ENCODE data around the gene TAAR5. TPM values are rescaled to one million over a fixed set of nuclear protein-coding genes. Genes with fewer than 3 reads are reported as not detected.

TAAR5 gene
- polyA plus RNA-seq, 1 donor from 2014 or later = not detected

DNA sequence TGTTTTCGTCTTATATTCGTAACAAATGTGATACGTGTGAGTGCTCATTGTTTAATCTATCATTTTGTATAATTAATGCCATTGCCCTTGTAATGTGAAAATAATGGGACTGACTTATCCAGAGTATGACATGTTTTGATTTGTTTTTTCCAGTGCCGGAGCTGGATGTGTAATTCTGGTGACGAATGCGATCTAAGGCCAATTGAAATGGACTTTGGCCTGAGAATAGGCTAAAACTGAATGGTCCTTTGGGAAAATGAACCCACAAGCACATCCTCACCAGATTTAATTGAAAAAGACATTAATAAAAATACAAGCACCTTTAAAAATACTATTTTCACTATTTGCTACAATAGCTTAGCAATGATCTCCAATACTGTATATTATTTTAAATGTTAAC is 6.7 kb upstream of the TAAR5 start:
- Histone ChIP-seq H3K9me2 (ENCODE audit: insufficient read depth, low read length) (no peaks in the 10 kb centered on the region), H3K27me3 (ENCODE audit: insufficient read depth, low read depth, low read length) (no peaks in the 10 kb centered on the region), H3K79me2 (replicated peaks; ENCODE audit: insufficient read depth, low read length) (no peaks in the 10 kb centered on the region), H3K9me3 (ENCODE audit: low read length) (no peaks in the 10 kb centered on the region), H3K27ac (ENCODE audit: low read length) (no peak overlapping the region), H3K4me3 (ENCODE audit: low read length) (no peak overlapping the region), H3K9ac (ENCODE audit: low read length) (no peak overlapping the region), H3K4me2 (ENCODE audit: low read length) (no peak overlapping the region), H3F3A (ENCODE audit: insufficient read depth, low read length, poor library complexity, severe bottlenecking) (no peaks in the 10 kb centered on the region), H4K20me1 (ENCODE audit: insufficient read depth) (no peaks in the 10 kb centered on the region), H3K36me3 (ENCODE audit: insufficient read depth, low read length) (no peaks in the 10 kb centered on the region), H2AFZ (ENCODE audit: low read depth, low read length) (no peak overlapping the region)
- TF ChIP-seq EP300 (conservative IDR thresholded peaks at IDR 0.05; ENCODE audit: poor library complexity, severe bottlenecking) = no peak
- TF ChIP-seq POLR2AphosphoS5 (IDR thresholded peaks at IDR 0.05) = no peak
- TF ChIP-seq MXI1 (conservative IDR thresholded peaks at IDR 0.05; ENCODE audit: poor library complexity, severe bottlenecking) = no peak
- no peak for TF ChIP-seq RAD21 (conservative IDR thresholded peaks at IDR 0.05)
- TF ChIP-seq EZH2 (IDR thresholded peaks at IDR 0.05; ENCODE audit: borderline replicate concordance, insufficient read depth, low read length, poor library complexity, severe bottlenecking) = no peak
- no peak for TF ChIP-seq SMC3 (conservative IDR thresholded peaks at IDR 0.05; ENCODE audit: poor library complexity)
- TF ChIP-seq, protein P1, sequence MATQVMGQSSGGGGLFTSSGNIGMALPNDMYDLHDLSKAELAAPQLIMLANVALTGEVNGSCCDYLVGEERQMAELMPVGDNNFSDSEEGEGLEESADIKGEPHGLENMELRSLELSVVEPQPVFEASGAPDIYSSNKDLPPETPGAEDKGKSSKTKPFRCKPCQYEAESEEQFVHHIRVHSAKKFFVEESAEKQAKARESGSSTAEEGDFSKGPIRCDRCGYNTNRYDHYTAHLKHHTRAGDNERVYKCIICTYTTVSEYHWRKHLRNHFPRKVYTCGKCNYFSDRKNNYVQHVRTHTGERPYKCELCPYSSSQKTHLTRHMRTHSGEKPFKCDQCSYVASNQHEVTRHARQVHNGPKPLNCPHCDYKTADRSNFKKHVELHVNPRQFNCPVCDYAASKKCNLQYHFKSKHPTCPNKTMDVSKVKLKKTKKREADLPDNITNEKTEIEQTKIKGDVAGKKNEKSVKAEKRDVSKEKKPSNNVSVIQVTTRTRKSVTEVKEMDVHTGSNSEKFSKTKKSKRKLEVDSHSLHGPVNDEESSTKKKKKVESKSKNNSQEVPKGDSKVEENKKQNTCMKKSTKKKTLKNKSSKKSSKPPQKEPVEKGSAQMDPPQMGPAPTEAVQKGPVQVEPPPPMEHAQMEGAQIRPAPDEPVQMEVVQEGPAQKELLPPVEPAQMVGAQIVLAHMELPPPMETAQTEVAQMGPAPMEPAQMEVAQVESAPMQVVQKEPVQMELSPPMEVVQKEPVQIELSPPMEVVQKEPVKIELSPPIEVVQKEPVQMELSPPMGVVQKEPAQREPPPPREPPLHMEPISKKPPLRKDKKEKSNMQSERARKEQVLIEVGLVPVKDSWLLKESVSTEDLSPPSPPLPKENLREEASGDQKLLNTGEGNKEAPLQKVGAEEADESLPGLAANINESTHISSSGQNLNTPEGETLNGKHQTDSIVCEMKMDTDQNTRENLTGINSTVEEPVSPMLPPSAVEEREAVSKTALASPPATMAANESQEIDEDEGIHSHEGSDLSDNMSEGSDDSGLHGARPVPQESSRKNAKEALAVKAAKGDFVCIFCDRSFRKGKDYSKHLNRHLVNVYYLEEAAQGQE (IDR thresholded peaks at IDR 0.05; ENCODE audit: borderline replicate concordance) = no peak

DNA sequence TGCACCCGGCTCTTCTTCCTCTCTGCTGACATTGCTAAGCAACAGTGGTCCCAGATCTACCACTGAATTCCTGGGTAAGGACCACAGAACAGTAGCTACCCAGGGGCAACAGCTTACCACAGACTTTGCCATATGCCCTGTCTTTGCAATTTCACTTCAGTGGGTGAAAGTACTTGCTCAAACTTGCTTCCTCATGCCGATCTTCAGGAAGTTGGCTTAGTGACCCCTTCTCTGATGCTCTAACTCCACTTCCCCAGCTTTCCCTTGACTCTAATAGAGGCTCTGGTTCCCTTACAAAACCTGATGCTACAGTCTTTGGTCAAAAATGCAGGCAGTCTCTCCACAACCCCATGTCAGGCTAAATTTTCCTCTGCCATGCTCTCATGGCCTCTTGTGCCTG is 3.3 kb upstream of the TAAR5 start:
- Histone ChIP-seq H3F3A (ENCODE audit: insufficient read depth, low read length, poor library complexity, severe bottlenecking) (no peaks in the 10 kb centered on the region), H2AFZ (ENCODE audit: low read depth, low read length) (no peak overlapping the region), H3K4me2 (ENCODE audit: low read length) (no peak overlapping the region), H3K4me3 (ENCODE audit: low read length) (no peak overlapping the region), H3K27me3 (ENCODE audit: insufficient read depth, low read depth, low read length) (no peaks in the 10 kb centered on the region), H3K36me3 (ENCODE audit: insufficient read depth, low read length) (no peaks in the 10 kb centered on the region), H3K9me2 (ENCODE audit: insufficient read depth, low read length) (no peaks in the 10 kb centered on the region), H3K9me3 (ENCODE audit: low read length) (no peaks in the 10 kb centered on the region), H3K27ac (ENCODE audit: low read length) (no peak overlapping the region), H3K9ac (ENCODE audit: low read length) (no peak overlapping the region), H4K20me1 (ENCODE audit: insufficient read depth) (no peaks in the 10 kb centered on the region), H3K79me2 (replicated peaks; ENCODE audit: insufficient read depth, low read length) (no peaks in the 10 kb centered on the region)
- TF ChIP-seq SMC3 (conservative IDR thresholded peaks at IDR 0.05; ENCODE audit: poor library complexity) (no peak), POLR2AphosphoS5 (IDR thresholded peaks at IDR 0.05) (no peak), MXI1 (conservative IDR thresholded peaks at IDR 0.05; ENCODE audit: poor library complexity, severe bottlenecking) (no peak), TAF1 (IDR thresholded peaks at IDR 0.05; ENCODE audit: low read depth) (no peak), EZH2 (IDR thresholded peaks at IDR 0.05; ENCODE audit: borderline replicate concordance, insufficient read depth, low read length, poor library complexity, severe bottlenecking) (no peak), EP300 (conservative IDR thresholded peaks at IDR 0.05; ENCODE audit: poor library complexity, severe bottlenecking) (no peak), RAD21 (conservative IDR thresholded peaks at IDR 0.05) (no peak)
- TF ChIP-seq, protein P2, sequence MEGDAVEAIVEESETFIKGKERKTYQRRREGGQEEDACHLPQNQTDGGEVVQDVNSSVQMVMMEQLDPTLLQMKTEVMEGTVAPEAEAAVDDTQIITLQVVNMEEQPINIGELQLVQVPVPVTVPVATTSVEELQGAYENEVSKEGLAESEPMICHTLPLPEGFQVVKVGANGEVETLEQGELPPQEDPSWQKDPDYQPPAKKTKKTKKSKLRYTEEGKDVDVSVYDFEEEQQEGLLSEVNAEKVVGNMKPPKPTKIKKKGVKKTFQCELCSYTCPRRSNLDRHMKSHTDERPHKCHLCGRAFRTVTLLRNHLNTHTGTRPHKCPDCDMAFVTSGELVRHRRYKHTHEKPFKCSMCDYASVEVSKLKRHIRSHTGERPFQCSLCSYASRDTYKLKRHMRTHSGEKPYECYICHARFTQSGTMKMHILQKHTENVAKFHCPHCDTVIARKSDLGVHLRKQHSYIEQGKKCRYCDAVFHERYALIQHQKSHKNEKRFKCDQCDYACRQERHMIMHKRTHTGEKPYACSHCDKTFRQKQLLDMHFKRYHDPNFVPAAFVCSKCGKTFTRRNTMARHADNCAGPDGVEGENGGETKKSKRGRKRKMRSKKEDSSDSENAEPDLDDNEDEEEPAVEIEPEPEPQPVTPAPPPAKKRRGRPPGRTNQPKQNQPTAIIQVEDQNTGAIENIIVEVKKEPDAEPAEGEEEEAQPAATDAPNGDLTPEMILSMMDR (IDR thresholded peaks at IDR 0.05; ENCODE audit: poor library complexity, severe bottlenecking) = no peak
- TF ChIP-seq, protein P1 (IDR thresholded peaks at IDR 0.05; ENCODE audit: borderline replicate concordance) = no peak
